IMR-90 (cell line): ENCODE results near the gene ETS1. TPM values are rescaled to one million over a fixed set of nuclear protein-coding genes. Genes with fewer than 3 reads are reported as not detected.

Source experiments
- ATAC-seq: fragments of 200-7000 bp; cut with Tn5 transposase; 2 replicates; pipeline ENCODE4 v1.9.1; 2020; ENCODE audit warnings: low read depth, mild to moderate bottlenecking, moderate library complexity
- BruUV-seq: library from RNA; stranded (reverse); fragments of 400-500 nt; replicated peaks from 2 replicates; lab custom pipeline; 2021; lab: Mats Ljungman, UMichigan
- CTCF ChIA-PET: fragments of 300-600 bp; formaldehyde crosslinking; extraction: SDS; loops from one replicate; lab custom pipeline; 2021; ENCODE audit warnings: antibody characterized with exemption; lab: Yijun Ruan, JAX
- POLR2A ChIA-PET: fragments of 300-600 bp; sonication (Branson Sonifier 250); formaldehyde crosslinking; loops from one replicate; lab custom pipeline; 2022; ENCODE audit warnings: antibody characterized with exemption; ENCODE audit not compliant: unreplicated experiment; lab: Charles Lee
- DNase-seq: peaks from one replicate; pipeline ENCODE4 v3.0.0; 2013
- H2AFZ ChIP-seq: replicated peaks from 2 replicates; pipeline ENCODE3; 2013; ENCODE audit warnings: low read length, mild to moderate bottlenecking; ENCODE audit not compliant: poor library complexity
- H2AK5ac ChIP-seq: 2 replicates; pipeline ENCODE4 v1.6.1; 2013; ENCODE audit warnings: low read depth, low read length, inconsistent platforms
- H2AK9ac ChIP-seq: replicated peaks from 2 replicates; pipeline ENCODE3; 2013; ENCODE audit warnings: mild to moderate bottlenecking, low read depth, low read length, moderate library complexity; ENCODE audit not compliant: poor library complexity
- H2BK120ac ChIP-seq: 2 replicates; pipeline ENCODE4 v1.6.1; 2013; ENCODE audit warnings: low read depth, low read length, inconsistent platforms
- H2BK15ac ChIP-seq: 3 replicates; pipeline ENCODE4 v1.6.1; 2013; ENCODE audit warnings: low read depth, low read length, inconsistent platforms
- H2BK20ac ChIP-seq: 2 replicates; pipeline ENCODE4 v1.6.1; 2013; ENCODE audit warnings: low read depth, mild to moderate bottlenecking, inconsistent platforms, low read length, moderate library complexity
- H2BK5ac ChIP-seq: 2 replicates; pipeline ENCODE4 v1.6.1; 2013; ENCODE audit warnings: mild to moderate bottlenecking, low read depth, low read length, inconsistent platforms; ENCODE audit not compliant: poor library complexity, severe bottlenecking
- H3K14ac ChIP-seq: replicated peaks from 2 replicates; pipeline ENCODE4 v1.6.1; 2013; ENCODE audit warnings: low read depth, low read length, inconsistent platforms
- H3K18ac ChIP-seq: 2 replicates; pipeline ENCODE4 v1.6.1; 2013; ENCODE audit warnings: low read depth, low read length, control low read depth
- H3K23ac ChIP-seq: 2 replicates; pipeline ENCODE4 v1.6.1; 2013; ENCODE audit warnings: low read depth, low read length, inconsistent platforms
- H3K27ac ChIP-seq: 2 replicates; pipeline ENCODE4 v1.5.1; 2013; ENCODE audit warnings: mild to moderate bottlenecking, control low read depth, low read length; ENCODE audit not compliant: insufficient read depth
- H3K27me3 ChIP-seq: 2 replicates; pipeline ENCODE4 v1.6.1; 2013; ENCODE audit warnings: low read length; ENCODE audit not compliant: control insufficient read depth, insufficient read depth
- H3K36me3 ChIP-seq: 2 replicates; pipeline ENCODE4 v1.6.1; 2013; ENCODE audit warnings: low read length, mixed read lengths; ENCODE audit not compliant: control insufficient read depth, insufficient read depth
- H3K4ac ChIP-seq: 2 replicates; pipeline ENCODE4 v1.6.1; 2013; ENCODE audit warnings: low read depth, low read length, inconsistent platforms
- H3K4me1 ChIP-seq: 2 replicates; pipeline ENCODE4 v1.6.1; 2013; ENCODE audit warnings: low read length, mixed read lengths; ENCODE audit not compliant: control insufficient read depth, insufficient read depth
- H3K4me2 ChIP-seq: 2 replicates; pipeline ENCODE4 v1.6.1; 2013; ENCODE audit warnings: low read depth, mild to moderate bottlenecking, control low read depth, low read length, moderate library complexity
- H3K4me3 ChIP-seq: 2 replicates; pipeline ENCODE4 v1.5.1; 2013; ENCODE audit warnings: low read depth, mild to moderate bottlenecking, control low read depth, low read length, moderate library complexity; ENCODE audit not compliant: insufficient read depth
- H3K56ac ChIP-seq: 2 replicates; pipeline ENCODE4 v1.6.1; 2013; ENCODE audit warnings: low read length, inconsistent platforms; ENCODE audit not compliant: insufficient read depth; ENCODE audit errors: extremely low read depth
- H3K79me1 ChIP-seq, 2 experiments: 2 replicates each; pipeline ENCODE4 v1.6.1; 2013; ENCODE audit warnings: low read length in 2 of 2, inconsistent platforms in 1 of 2, low read depth in 1 of 2
- H3K9ac ChIP-seq: 2 replicates; pipeline ENCODE4 v1.6.1; 2013; ENCODE audit warnings: low read depth, low read length, control low read depth
- H3K9me1 ChIP-seq: 2 replicates; pipeline ENCODE4 v1.6.1; 2013; ENCODE audit warnings: low read length, inconsistent platforms; ENCODE audit not compliant: insufficient read depth
- H3K9me3 ChIP-seq: 2 replicates; pipeline ENCODE4 v1.6.1; 2013; ENCODE audit warnings: low read length; ENCODE audit not compliant: control insufficient read depth, insufficient read depth
- H4K20me1 ChIP-seq: 2 replicates; pipeline ENCODE4 v1.6.1; 2013; ENCODE audit warnings: low read length, inconsistent platforms; ENCODE audit not compliant: insufficient read depth
- H4K5ac ChIP-seq: 2 replicates; pipeline ENCODE4 v1.6.1; 2013; ENCODE audit warnings: mild to moderate bottlenecking, low read depth, low read length, control low read depth
- H4K8ac ChIP-seq, 2 experiments: 2 replicates each; pipeline ENCODE4 v1.6.1; 2013; ENCODE audit warnings: low read depth in 2 of 2, low read length in 2 of 2, control low read depth in 1 of 2, inconsistent platforms in 1 of 2
- H4K91ac ChIP-seq: 2 replicates; pipeline ENCODE4 v1.6.1; 2013; ENCODE audit warnings: low read depth, low read length, inconsistent platforms; ENCODE audit not compliant: insufficient read depth
- BHLHE40 ChIP-seq: fragments of 150-350 bp; IDR thresholded peaks from 2 replicates; pipeline ENCODE4 v1.6.1; 2016; ENCODE audit warnings: mild to moderate bottlenecking, low read depth, low read length
- CEBPB ChIP-seq: IDR thresholded peaks from 2 replicates; pipeline ENCODE4 v1.6.1; 2012; ENCODE audit warnings: low read depth, low read length, improper control_type of control experiment
- CHD1 ChIP-seq: IDR thresholded peaks from 2 replicates; pipeline ENCODE4 v1.6.1; 2012; ENCODE audit warnings: low read depth, low read length, improper control_type of control experiment
- FOS ChIP-seq: fragments of 150-350 bp; IDR thresholded peaks from 2 replicates; pipeline ENCODE4 v1.6.1; 2016; ENCODE audit warnings: low read depth, low read length
- MAZ ChIP-seq: IDR thresholded peaks from 2 replicates; pipeline ENCODE4 v1.6.1; 2012; ENCODE audit warnings: low read depth, mild to moderate bottlenecking, low read length, improper control_type of control experiment, moderate library complexity, borderline replicate concordance
- MXI1 ChIP-seq: IDR thresholded peaks from 2 replicates; pipeline ENCODE4 v1.6.1; 2012; ENCODE audit warnings: low read depth, mild to moderate bottlenecking, low read length, moderate library complexity, borderline replicate concordance
- NFE2L2 ChIP-seq: fragments of 150-350 bp; IDR thresholded peaks from 2 replicates; pipeline ENCODE4 v1.6.1; 2016; ENCODE audit warnings: low read depth, mild to moderate bottlenecking, low read length
- POLR2A ChIP-seq: IDR thresholded peaks from 2 replicates; pipeline ENCODE4 v1.6.1; 2012; ENCODE audit warnings: mild to moderate bottlenecking, low read depth, low read length
- RAD21 ChIP-seq: IDR thresholded peaks from 2 replicates; pipeline ENCODE4 v1.6.1; 2012; ENCODE audit warnings: low read length, improper control_type of control experiment
- RCOR1 ChIP-seq: IDR thresholded peaks from 2 replicates; pipeline ENCODE4 v1.6.1; 2012; ENCODE audit warnings: mild to moderate bottlenecking, low read length, improper control_type of control experiment; ENCODE audit not compliant: insufficient replicate concordance
- RFX5 ChIP-seq: IDR thresholded peaks from 2 replicates; pipeline ENCODE4 v1.8.0; 2012; ENCODE audit warnings: low read depth, mild to moderate bottlenecking, low read length, moderate library complexity
- SMC3 ChIP-seq: fragments of 150-350 bp; IDR thresholded peaks from 2 replicates; pipeline ENCODE4 v1.6.1; 2016; ENCODE audit warnings: low read depth, mild to moderate bottlenecking, antibody characterized with exemption, low read length, moderate library complexity
- USF2 ChIP-seq: fragments of 150-350 bp; IDR thresholded peaks from 2 replicates; pipeline ENCODE4 v1.6.1; 2017; ENCODE audit warnings: mild to moderate bottlenecking, antibody characterized with exemption, low read length, low read depth
- whole genome bisulfite sequencing, 2 experiments: methylation state at CpG; one replicate each; pipeline versions ENCODE4 v1.1.5 to v1.1.7; 2013; ENCODE audit warnings: missing lambda C conversion rate in 2 of 2; ENCODE audit not compliant: insufficient read length in 1 of 2; ENCODE audit errors: extremely low coverage in 2 of 2; 5-methylcytosine and 5-hydroxymethylcytosine counted together
- dilution Hi-C: fragments of 300-500 bp; cut with HindIII; formaldehyde crosslinking; loops from one replicate; pipeline ENCODE4 v1.14.3; 2018; ENCODE audit warnings: low sequenced_read_pairs; ENCODE audit not compliant: unreplicated experiment
- in situ Hi-C: fragments of 300-500 bp; cut with MboI; formaldehyde crosslinking; loops from 3 replicates; pipeline ENCODE4 v1.14.3; 2019; ENCODE audit warnings: low sequenced_read_pairs, inconsistent platforms, mixed read lengths
- intact Hi-C: fragments of 100-400 bp; cut with micrococcal nuclease; formaldehyde crosslinking; loops from 2 replicates; pipeline ENCODE4 v1.10.0; 2022
- polyA plus RNA-seq, 3 experiments: library from polyadenylated mRNA; depleted of rRNA; stranded (reverse); fragments of >200 nt; gene quantifications; 2 replicates each; pipeline ENCODE4 v1.2.3, GENCODE V29; 2012; ENCODE audit warnings: low replicate concordance in 1 of 3
- total RNA-seq: library from RNA; depleted of rRNA; stranded (reverse); fragments of >200 nt; gene quantifications from 2 replicates; pipeline ENCODE4 v1.2.3, GENCODE V29; 2012
- TF ChIP-seq, protein P1 (sequence below): conservative IDR thresholded peaks from 2 replicates; pipeline ENCODE4 v1.5.1; 2012; ENCODE audit warnings: mild to moderate bottlenecking, low read depth, low read length, improper control_type of control experiment
- TF ChIP-seq, protein P2 (sequence below): fragments of 150-350 bp; IDR thresholded peaks from 2 replicates; pipeline ENCODE4 v1.6.1; 2016; ENCODE audit warnings: low read depth, mild to moderate bottlenecking, low read length, moderate library complexity, borderline replicate concordance

ETS1 gene
- total and polyA plus RNA-seq, 2 of the 4 experiments (the other 2 are of a cell fraction): 41.2 to 56.3 TPM

- H3K27me3 ChIP-seq: no peaks in the 10 kb centered on the region
- no peak overlapping the region for H2BK15ac ChIP-seq
- ChIA-PET POLR2A (no interaction called here), CTCF (no interaction called here)
- no peak overlapping the region for H4K91ac ChIP-seq
- 100% methylated on average over 3 of the region's 21 CpGs; no CpG with 5 or more reads in 1 of the 2 experiments for WGBS, 2 experiments
- no peak overlapping the region for H3K9ac ChIP-seq
- no peak overlapping the region for H3K4ac ChIP-seq
- H3K27ac ChIP-seq: no peak overlapping the region
- no peak overlapping the region for H2AK5ac ChIP-seq
- ATAC-seq: no peak
- no peak overlapping the region for H3K18ac ChIP-seq
- H3K36me3 ChIP-seq: no peaks in the 10 kb centered on the region
- H3K23ac ChIP-seq: no peak overlapping the region
- H3K79me1 ChIP-seq: peaks cover 3 to 16% of the 10 kb centered on the region in 2 experiments; a peak in 2 of 4 replicates
- 0 out of 2 replicates have a peak overlapping the region, but pooled peaks have one; percentile 44 for H2BK120ac ChIP-seq
- H3K4me1 ChIP-seq: peaks cover 13% of the 10 kb centered on the region
- H2BK20ac ChIP-seq: no peak overlapping the region
- no peak overlapping the region for H2AK9ac ChIP-seq
- no peak for DNase-seq
- H3K56ac ChIP-seq: no peak overlapping the region
- no peak overlapping the region for H2BK5ac ChIP-seq
- intact Hi-C loops (no loop called here), in situ Hi-C loops (no loop called here), dilution Hi-C loops (no loop called here)
- H4K8ac ChIP-seq: peak overlapping the region in 1 of 2 experiments; percentile 26; a peak in 1 of 4 replicates
- 0 out of 2 replicates have a peak overlapping the region, but pooled peaks have one; percentile 7 for H3K14ac ChIP-seq
- no peak overlapping the region for H2AFZ ChIP-seq
- H4K5ac ChIP-seq: no peak overlapping the region
- H3K9me1 ChIP-seq: peaks cover 17% of the 10 kb centered on the region
- no TSS peak for BruUV-seq
- no peaks in the 10 kb centered on the region for H3K9me3 ChIP-seq
- peak overlapping the region; percentile 2; the same call in 1 of the 2 replicates for H3K4me2 ChIP-seq
- H3K4me3 ChIP-seq: no peak overlapping the region
- no peaks in the 10 kb centered on the region for H4K20me1 ChIP-seq
- no peak for TF ChIP-seq BHLHE40
- TF ChIP-seq FOS: no peak
- no peak for TF ChIP-seq USF2
- TF ChIP-seq, protein P1, sequence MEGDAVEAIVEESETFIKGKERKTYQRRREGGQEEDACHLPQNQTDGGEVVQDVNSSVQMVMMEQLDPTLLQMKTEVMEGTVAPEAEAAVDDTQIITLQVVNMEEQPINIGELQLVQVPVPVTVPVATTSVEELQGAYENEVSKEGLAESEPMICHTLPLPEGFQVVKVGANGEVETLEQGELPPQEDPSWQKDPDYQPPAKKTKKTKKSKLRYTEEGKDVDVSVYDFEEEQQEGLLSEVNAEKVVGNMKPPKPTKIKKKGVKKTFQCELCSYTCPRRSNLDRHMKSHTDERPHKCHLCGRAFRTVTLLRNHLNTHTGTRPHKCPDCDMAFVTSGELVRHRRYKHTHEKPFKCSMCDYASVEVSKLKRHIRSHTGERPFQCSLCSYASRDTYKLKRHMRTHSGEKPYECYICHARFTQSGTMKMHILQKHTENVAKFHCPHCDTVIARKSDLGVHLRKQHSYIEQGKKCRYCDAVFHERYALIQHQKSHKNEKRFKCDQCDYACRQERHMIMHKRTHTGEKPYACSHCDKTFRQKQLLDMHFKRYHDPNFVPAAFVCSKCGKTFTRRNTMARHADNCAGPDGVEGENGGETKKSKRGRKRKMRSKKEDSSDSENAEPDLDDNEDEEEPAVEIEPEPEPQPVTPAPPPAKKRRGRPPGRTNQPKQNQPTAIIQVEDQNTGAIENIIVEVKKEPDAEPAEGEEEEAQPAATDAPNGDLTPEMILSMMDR: no peak
- TF ChIP-seq CHD1: no peak
- no peak for TF ChIP-seq RCOR1
- no peak for TF ChIP-seq POLR2A
- no peak for TF ChIP-seq RAD21
- TF ChIP-seq, protein P2, sequence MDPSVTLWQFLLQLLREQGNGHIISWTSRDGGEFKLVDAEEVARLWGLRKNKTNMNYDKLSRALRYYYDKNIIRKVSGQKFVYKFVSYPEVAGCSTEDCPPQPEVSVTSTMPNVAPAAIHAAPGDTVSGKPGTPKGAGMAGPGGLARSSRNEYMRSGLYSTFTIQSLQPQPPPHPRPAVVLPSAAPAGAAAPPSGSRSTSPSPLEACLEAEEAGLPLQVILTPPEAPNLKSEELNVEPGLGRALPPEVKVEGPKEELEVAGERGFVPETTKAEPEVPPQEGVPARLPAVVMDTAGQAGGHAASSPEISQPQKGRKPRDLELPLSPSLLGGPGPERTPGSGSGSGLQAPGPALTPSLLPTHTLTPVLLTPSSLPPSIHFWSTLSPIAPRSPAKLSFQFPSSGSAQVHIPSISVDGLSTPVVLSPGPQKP: no peak
- TF ChIP-seq SMC3: no peak
- no peak for TF ChIP-seq RFX5
- TF ChIP-seq NFE2L2: no peak
- no peak for TF ChIP-seq MXI1
- TF ChIP-seq CEBPB: no peak
- no peak for TF ChIP-seq MAZ
Measured at GRCh38 chr11:128450882-128451651, 136.3 kb downstream of the ETS1 start.
